Neural cell (in vitro differentiated cells): ENCODE data around the gene BTNL3.

Experiments used
- EP300 ChIP-seq: fragments of 450-650 bp; conservative IDR thresholded peaks from 2 replicates; pipeline ENCODE4 v1.6.1; 2014; ENCODE audit warnings: antibody characterized with exemption, mild to moderate bottlenecking, moderate library complexity; ENCODE audit not compliant: poor library complexity, severe bottlenecking
- EZH2 ChIP-seq: fragments of 200-600, 300-800 bp; shearing (Covaris generic), sonication (generic); IDR thresholded peaks from 2 replicates; pipeline ENCODE4 v1.6.1; 2014; ENCODE audit warnings: antibody characterized with exemption, low read length, borderline replicate concordance, mild to moderate bottlenecking; ENCODE audit not compliant: insufficient read depth, poor library complexity, severe bottlenecking
- POLR2AphosphoS5 ChIP-seq: IDR thresholded peaks from 2 replicates; pipeline ENCODE4 v1.6.1; 2012
- RAD21 ChIP-seq: fragments of 450-650 bp; conservative IDR thresholded peaks from 2 replicates; pipeline ENCODE4 v1.6.1; 2014; ENCODE audit warnings: antibody characterized with exemption, mild to moderate bottlenecking, moderate library complexity
- SMC3 ChIP-seq: fragments of 450-650 bp; conservative IDR thresholded peaks from 2 replicates; pipeline ENCODE4 v1.6.1; 2014; ENCODE audit warnings: antibody characterized with exemption, mild to moderate bottlenecking, moderate library complexity; ENCODE audit not compliant: poor library complexity
- TF ChIP-seq, protein P1 (sequence below): fragments of 450-650 bp; IDR thresholded peaks from 2 replicates; pipeline ENCODE4 v1.5.1; 2014; ENCODE audit warnings: antibody characterized with exemption, mild to moderate bottlenecking, moderate library complexity; ENCODE audit not compliant: poor library complexity, severe bottlenecking
- TF ChIP-seq, protein P2 (sequence below): IDR thresholded peaks from 2 replicates; pipeline ENCODE4 v1.6.1; 2012; ENCODE audit warnings: borderline replicate concordance

DNA sequence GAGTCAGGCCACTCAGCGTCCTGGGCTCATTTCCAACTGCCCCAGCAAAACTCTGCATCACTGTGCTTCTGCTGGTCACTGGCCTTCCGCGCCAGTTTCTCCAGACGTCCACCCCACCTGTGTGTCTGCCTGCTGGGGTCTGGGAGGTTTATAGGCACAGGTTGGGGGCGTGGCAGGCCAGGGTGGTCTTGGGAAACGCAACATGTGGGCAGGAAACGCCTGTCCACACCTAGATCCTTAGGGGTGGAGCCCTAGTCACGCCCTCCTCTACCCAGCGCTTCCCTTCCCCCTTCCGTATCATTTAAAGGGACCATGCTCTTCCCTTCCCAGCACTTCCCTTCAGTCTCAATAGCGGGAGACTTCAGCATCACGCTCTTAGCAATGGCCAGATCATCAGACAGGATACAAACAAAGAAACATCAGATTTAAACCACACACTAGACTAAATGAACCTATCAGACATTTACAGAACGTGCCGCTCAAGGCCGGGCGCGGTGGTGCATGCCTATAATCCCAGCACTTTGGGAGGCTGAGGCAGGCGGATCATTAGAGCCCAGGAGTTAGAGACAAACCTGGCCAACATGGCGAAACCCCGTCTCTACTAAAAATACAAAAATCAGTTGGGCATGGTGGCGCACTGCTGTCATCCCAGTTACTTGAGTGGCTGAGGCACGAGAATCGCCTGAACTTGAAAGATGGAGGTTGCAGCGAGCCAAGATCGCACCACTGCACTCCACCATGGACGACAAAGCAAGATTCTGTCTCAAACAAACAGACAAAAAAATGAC, 39.6 kb downstream of the BTNL3 start:
- TF ChIP-seq, protein P1, sequence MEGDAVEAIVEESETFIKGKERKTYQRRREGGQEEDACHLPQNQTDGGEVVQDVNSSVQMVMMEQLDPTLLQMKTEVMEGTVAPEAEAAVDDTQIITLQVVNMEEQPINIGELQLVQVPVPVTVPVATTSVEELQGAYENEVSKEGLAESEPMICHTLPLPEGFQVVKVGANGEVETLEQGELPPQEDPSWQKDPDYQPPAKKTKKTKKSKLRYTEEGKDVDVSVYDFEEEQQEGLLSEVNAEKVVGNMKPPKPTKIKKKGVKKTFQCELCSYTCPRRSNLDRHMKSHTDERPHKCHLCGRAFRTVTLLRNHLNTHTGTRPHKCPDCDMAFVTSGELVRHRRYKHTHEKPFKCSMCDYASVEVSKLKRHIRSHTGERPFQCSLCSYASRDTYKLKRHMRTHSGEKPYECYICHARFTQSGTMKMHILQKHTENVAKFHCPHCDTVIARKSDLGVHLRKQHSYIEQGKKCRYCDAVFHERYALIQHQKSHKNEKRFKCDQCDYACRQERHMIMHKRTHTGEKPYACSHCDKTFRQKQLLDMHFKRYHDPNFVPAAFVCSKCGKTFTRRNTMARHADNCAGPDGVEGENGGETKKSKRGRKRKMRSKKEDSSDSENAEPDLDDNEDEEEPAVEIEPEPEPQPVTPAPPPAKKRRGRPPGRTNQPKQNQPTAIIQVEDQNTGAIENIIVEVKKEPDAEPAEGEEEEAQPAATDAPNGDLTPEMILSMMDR, result no peak
- TF ChIP-seq SMC3 (no peak), POLR2AphosphoS5 (no peak), EZH2 (no peak), RAD21 (no peak), EP300 (no peak)
- TF ChIP-seq, protein P2, sequence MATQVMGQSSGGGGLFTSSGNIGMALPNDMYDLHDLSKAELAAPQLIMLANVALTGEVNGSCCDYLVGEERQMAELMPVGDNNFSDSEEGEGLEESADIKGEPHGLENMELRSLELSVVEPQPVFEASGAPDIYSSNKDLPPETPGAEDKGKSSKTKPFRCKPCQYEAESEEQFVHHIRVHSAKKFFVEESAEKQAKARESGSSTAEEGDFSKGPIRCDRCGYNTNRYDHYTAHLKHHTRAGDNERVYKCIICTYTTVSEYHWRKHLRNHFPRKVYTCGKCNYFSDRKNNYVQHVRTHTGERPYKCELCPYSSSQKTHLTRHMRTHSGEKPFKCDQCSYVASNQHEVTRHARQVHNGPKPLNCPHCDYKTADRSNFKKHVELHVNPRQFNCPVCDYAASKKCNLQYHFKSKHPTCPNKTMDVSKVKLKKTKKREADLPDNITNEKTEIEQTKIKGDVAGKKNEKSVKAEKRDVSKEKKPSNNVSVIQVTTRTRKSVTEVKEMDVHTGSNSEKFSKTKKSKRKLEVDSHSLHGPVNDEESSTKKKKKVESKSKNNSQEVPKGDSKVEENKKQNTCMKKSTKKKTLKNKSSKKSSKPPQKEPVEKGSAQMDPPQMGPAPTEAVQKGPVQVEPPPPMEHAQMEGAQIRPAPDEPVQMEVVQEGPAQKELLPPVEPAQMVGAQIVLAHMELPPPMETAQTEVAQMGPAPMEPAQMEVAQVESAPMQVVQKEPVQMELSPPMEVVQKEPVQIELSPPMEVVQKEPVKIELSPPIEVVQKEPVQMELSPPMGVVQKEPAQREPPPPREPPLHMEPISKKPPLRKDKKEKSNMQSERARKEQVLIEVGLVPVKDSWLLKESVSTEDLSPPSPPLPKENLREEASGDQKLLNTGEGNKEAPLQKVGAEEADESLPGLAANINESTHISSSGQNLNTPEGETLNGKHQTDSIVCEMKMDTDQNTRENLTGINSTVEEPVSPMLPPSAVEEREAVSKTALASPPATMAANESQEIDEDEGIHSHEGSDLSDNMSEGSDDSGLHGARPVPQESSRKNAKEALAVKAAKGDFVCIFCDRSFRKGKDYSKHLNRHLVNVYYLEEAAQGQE, result no peak
